K562 (cell line): ENCODE data around the gene TTC31. TPM values are rescaled to one million over a fixed set of nuclear protein-coding genes. Genes with fewer than 3 reads are reported as not detected.

ENCODE experiments used
- ARID1B ChIP-seq: fragments of 450-650 bp; IDR thresholded peaks from 2 replicates; pipeline ENCODE4 v1.6.1; 2016; ENCODE audit warnings: antibody characterized with exemption, mild to moderate bottlenecking, inconsistent platforms
- BHLHE40 ChIP-seq: IDR thresholded peaks from 2 replicates; pipeline ENCODE4 v1.6.1; 2011; ENCODE audit warnings: low read length, improper control_type of control experiment
- DACH1 ChIP-seq: fragments of 450-650 bp; IDR thresholded peaks from 2 replicates; pipeline ENCODE4 v1.6.1; 2018; ENCODE audit not compliant: partially characterized antibody
- KAT8 ChIP-seq: fragments of 450-650 bp; IDR thresholded peaks from 2 replicates; pipeline ENCODE4 v1.6.1; 2016; ENCODE audit warnings: low read depth, mild to moderate bottlenecking
- POLR3A ChIP-seq: IDR thresholded peaks from 2 replicates; pipeline ENCODE4 v1.6.1; 2011; ENCODE audit warnings: borderline replicate concordance, mild to moderate bottlenecking, moderate library complexity; ENCODE audit not compliant: insufficient read length, insufficient read depth; ENCODE audit errors: extremely low read depth
- RREB1 ChIP-seq: fragments of 250-450 bp; sonication (Bioruptor Pico); IDR thresholded peaks from 2 replicates; pipeline ENCODE4 v1.4.0; 2020
- STAG1 ChIP-seq: sonication (generic); formaldehyde crosslinking; IDR thresholded peaks from 2 replicates; pipeline ENCODE4 v1.5.0; 2020; ENCODE audit warnings: missing genetic modification reagents, borderline replicate concordance
- ZNF121 ChIP-seq: sonication (generic); formaldehyde crosslinking; conservative IDR thresholded peaks from 2 replicates; pipeline ENCODE4 v1.8.0; 2022; ENCODE audit warnings: missing genetic modification reagents
- ZNF165 ChIP-seq: fragments of 250-450 bp; sonication (Bioruptor Pico); IDR thresholded peaks from 2 replicates; pipeline ENCODE4 v1.4.0; 2020; ENCODE audit warnings: borderline replicate concordance
- polyA plus RNA-seq, 8 experiments: library from polyadenylated mRNA; depleted of rRNA in 4 of 8; stranded (reverse) in 5 of 8; unstranded in 3 of 8; fragments of >200 nt; fragmentation: Nextera tagmentation in 2 of 8; fragmentation: Illumina TruSeq in 1 of 8; extraction: Ambion mirVana in 2 of 8; extraction: Trizol in 1 of 8; gene quantifications; 2 replicates each; pipeline versions ENCODE4 v1.2.1 to v1.2.3, GENCODE V29; 2011 to 2014; ENCODE audit warnings: inconsistent platforms in 1 of 8, missing spikeins in 1 of 8
- total RNA-seq, 7 experiments: library from RNA; depleted of rRNA in 6 of 7; stranded (reverse); fragments of >200 nt in 6 of 7; fragmentation: Illumina TruSeq in 2 of 7; extraction: Trizol in 2 of 7; gene quantifications; 2 replicates each; pipeline versions ENCODE4 v1.2.1 to v1.2.3, GENCODE V29; 2011 to 2021; ENCODE audit warnings: low replicate concordance in 1 of 7
- TF ChIP-seq, protein P1 (sequence below): sonication (generic); formaldehyde crosslinking; IDR thresholded peaks from 2 replicates; pipeline ENCODE4 v1.8.1; 2023; ENCODE audit warnings: mild to moderate bottlenecking, missing genetic modification reagents
- TF ChIP-seq, protein P2 (sequence below): sonication (generic); formaldehyde crosslinking; IDR thresholded peaks from 2 replicates; pipeline ENCODE4 v1.8.1; 2023; ENCODE audit warnings: mild to moderate bottlenecking, missing genetic modification reagents, moderate library complexity
- TF ChIP-seq, protein P3 (sequence below), 2 experiments: fragments of 450-650 bp; IDR thresholded peaks; 2 replicates each; pipeline ENCODE4 v1.6.1; 2018; ENCODE audit warnings: mild to moderate bottlenecking in 2 of 2, low read depth in 1 of 2; ENCODE audit not compliant: partially characterized antibody in 2 of 2

Gene TTC31
- total and polyA plus RNA-seq, 9 of the 15 experiments (the other 6 are each of a cell fraction or from before 2014, with no cell fraction given): 4.7 to 30.5 (median 15.9) TPM

DNA sequence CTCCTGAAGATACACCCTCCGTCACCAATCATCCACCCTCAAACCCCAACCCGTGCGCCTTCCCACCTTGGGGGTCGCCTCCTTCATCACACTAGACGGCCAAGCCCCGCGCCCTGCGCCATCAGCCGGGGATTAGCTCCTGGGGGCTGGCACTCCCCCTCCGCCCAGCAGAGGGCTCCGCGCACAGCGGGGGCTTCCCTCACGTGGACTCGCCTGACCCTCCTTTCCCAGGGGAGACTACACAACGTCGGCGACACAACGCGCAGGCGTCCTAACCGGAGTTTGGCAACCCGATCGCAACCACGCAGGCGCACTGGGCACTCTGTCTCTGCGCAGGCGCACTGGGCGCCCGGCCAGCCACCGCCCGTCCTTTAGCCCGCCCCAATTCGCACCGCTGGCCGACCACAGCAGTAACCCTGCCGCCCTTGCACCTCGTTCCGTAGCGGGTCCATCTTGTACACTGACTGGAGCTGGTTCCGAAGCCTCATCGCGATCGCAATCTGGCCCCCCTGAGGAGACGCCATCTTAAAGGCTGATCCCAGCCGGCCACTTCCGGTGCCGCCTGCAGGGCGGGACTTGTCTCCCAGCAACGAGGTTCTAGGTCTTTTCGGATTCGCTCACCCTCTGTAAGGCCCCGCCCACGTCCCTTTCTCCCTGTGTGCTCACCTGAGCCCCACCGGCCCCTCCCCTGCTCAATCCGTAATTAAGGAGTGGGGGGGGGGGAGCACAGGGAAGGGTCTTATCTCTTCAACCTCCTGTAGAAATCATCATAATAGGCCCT, 24.5 kb downstream of the TTC31 start, which contains the start of gene PCGF1 (continued):
- TF ChIP-seq, protein P1, sequence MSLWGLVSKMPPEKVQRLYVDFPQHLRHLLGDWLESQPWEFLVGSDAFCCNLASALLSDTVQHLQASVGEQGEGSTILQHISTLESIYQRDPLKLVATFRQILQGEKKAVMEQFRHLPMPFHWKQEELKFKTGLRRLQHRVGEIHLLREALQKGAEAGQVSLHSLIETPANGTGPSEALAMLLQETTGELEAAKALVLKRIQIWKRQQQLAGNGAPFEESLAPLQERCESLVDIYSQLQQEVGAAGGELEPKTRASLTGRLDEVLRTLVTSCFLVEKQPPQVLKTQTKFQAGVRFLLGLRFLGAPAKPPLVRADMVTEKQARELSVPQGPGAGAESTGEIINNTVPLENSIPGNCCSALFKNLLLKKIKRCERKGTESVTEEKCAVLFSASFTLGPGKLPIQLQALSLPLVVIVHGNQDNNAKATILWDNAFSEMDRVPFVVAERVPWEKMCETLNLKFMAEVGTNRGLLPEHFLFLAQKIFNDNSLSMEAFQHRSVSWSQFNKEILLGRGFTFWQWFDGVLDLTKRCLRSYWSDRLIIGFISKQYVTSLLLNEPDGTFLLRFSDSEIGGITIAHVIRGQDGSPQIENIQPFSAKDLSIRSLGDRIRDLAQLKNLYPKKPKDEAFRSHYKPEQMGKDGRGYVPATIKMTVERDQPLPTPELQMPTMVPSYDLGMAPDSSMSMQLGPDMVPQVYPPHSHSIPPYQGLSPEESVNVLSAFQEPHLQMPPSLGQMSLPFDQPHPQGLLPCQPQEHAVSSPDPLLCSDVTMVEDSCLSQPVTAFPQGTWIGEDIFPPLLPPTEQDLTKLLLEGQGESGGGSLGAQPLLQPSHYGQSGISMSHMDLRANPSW (CRISPR knock-in tag): 0 out of 2 replicates have a peak, but pooled peaks have one; percentile 55
- TF ChIP-seq, protein P2, sequence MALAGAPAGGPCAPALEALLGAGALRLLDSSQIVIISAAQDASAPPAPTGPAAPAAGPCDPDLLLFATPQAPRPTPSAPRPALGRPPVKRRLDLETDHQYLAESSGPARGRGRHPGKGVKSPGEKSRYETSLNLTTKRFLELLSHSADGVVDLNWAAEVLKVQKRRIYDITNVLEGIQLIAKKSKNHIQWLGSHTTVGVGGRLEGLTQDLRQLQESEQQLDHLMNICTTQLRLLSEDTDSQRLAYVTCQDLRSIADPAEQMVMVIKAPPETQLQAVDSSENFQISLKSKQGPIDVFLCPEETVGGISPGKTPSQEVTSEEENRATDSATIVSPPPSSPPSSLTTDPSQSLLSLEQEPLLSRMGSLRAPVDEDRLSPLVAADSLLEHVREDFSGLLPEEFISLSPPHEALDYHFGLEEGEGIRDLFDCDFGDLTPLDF: 0 out of 2 replicates have a peak, but pooled peaks have one; percentile 25
- TF ChIP-seq POLR3A (no peak), STAG1 (no peak), ARID1B (peak; percentile 15; the same call in 1 of the 2 replicates), DACH1 (no peak), KAT8 (no peak), RREB1 (CRISPR knock-in tag) (no peak), ZNF165 (CRISPR knock-in tag) (0 out of 2 replicates have a peak, but pooled peaks have one; percentile 3), BHLHE40 (peak; percentile 85), ZNF121 (CRISPR knock-in tag) (no peak)
- TF ChIP-seq, protein P3, sequence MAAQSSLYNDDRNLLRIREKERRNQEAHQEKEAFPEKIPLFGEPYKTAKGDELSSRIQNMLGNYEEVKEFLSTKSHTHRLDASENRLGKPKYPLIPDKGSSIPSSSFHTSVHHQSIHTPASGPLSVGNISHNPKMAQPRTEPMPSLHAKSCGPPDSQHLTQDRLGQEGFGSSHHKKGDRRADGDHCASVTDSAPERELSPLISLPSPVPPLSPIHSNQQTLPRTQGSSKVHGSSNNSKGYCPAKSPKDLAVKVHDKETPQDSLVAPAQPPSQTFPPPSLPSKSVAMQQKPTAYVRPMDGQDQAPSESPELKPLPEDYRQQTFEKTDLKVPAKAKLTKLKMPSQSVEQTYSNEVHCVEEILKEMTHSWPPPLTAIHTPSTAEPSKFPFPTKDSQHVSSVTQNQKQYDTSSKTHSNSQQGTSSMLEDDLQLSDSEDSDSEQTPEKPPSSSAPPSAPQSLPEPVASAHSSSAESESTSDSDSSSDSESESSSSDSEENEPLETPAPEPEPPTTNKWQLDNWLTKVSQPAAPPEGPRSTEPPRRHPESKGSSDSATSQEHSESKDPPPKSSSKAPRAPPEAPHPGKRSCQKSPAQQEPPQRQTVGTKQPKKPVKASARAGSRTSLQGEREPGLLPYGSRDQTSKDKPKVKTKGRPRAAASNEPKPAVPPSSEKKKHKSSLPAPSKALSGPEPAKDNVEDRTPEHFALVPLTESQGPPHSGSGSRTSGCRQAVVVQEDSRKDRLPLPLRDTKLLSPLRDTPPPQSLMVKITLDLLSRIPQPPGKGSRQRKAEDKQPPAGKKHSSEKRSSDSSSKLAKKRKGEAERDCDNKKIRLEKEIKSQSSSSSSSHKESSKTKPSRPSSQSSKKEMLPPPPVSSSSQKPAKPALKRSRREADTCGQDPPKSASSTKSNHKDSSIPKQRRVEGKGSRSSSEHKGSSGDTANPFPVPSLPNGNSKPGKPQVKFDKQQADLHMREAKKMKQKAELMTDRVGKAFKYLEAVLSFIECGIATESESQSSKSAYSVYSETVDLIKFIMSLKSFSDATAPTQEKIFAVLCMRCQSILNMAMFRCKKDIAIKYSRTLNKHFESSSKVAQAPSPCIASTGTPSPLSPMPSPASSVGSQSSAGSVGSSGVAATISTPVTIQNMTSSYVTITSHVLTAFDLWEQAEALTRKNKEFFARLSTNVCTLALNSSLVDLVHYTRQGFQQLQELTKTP (IDR thresholded peaks at IDR 0.05; ENCODE audit: low read depth in 1 of 2, partially characterized antibody in 2 of 2): no peak
